HuH-7.5 (cell line): ENCODE data around the gene DLEC1.
A peak's percentile ranks its signal among the peaks of the same experiment; 100 is the strongest.

Experiments used
- DNase-seq: peaks from one replicate; pipeline ENCODE4 v3.0.0; 2011; ENCODE audit warnings: low spot score

Gene DLEC1

GRCh38 chr3:38137615-38138348, 98.8 kb downstream of the DLEC1 start:
- no peak for DNase-seq

DNA sequence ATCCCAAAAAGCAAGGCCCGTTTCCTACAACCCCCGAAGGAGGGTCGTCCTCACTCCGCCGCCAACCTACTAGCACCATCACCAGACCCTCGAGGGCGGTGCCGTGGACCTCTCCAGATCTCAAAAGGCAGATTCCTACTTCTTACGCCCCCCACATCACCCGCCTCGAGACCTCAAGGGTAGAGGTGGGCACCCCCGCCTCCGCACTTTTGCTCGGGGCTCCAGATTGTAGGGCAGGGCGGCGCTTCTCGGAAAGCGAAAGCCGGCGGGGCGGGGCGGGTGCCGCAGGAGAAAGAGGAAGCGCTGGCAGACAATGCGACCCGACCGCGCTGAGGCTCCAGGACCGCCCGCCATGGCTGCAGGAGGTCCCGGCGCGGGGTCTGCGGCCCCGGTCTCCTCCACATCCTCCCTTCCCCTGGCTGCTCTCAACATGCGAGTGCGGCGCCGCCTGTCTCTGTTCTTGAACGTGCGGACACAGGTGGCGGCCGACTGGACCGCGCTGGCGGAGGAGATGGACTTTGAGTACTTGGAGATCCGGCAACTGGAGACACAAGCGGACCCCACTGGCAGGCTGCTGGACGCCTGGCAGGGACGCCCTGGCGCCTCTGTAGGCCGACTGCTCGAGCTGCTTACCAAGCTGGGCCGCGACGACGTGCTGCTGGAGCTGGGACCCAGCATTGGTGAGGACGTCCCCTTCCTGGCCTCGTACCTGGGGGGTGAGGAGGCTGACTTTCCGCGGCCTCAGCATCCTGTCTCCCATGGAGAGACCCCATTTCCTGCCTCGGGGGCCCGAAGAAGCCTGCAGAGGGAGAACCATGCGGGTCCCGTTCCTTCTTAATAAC, 99.6 kb downstream of the DLEC1 start, which contains the start of gene MYD88:
Gene MYD88 (plus strand): TSS at position 313 of the 842 bp plus-strand sequence. CDS start 40 bp downstream, at position 353.
- DNase-seq = peak; percentile 51

DNA sequence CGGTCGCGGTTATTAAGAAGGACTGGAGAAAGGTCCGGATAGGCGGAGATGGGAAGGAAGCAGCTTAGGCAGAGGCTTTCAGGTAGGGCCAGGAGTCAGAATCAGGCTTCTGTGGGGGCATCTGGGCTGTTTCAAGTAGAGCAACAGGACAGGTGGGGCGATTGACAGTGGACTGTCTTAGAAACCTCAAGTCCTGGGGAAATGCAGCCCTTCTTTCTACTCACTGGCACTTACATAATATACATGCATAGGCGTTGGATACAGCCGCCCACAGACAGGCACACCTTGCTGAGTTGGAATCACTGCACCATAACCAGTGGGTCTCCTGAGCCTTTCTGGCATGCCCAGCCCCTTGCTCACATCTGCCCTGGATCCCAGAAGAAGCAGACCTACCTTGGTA, 100.2 kb downstream of the DLEC1 start:
- no peak for DNase-seq

DNA sequence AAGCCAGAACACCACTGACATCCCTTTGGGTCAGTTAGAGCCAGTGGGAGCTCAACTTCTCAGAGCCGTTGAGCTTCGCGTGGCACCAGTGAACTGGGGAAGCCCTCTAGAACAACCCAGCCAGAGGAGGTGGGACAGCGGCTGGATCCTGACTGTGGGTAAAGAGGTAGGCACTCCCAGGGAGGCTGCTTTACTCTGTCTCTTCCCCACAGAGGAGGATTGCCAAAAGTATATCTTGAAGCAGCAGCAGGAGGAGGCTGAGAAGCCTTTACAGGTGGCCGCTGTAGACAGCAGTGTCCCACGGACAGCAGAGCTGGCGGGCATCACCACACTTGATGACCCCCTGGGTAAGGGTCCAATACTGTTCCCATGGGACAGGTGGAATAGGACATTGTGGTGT, 100.6 kb downstream of the DLEC1 start:
- no peak for DNase-seq

- DNase-seq = no peak
These were observed 101.5 kb downstream of the DLEC1 start for GRCh38 chr3:38140326-38141172.

DNA sequence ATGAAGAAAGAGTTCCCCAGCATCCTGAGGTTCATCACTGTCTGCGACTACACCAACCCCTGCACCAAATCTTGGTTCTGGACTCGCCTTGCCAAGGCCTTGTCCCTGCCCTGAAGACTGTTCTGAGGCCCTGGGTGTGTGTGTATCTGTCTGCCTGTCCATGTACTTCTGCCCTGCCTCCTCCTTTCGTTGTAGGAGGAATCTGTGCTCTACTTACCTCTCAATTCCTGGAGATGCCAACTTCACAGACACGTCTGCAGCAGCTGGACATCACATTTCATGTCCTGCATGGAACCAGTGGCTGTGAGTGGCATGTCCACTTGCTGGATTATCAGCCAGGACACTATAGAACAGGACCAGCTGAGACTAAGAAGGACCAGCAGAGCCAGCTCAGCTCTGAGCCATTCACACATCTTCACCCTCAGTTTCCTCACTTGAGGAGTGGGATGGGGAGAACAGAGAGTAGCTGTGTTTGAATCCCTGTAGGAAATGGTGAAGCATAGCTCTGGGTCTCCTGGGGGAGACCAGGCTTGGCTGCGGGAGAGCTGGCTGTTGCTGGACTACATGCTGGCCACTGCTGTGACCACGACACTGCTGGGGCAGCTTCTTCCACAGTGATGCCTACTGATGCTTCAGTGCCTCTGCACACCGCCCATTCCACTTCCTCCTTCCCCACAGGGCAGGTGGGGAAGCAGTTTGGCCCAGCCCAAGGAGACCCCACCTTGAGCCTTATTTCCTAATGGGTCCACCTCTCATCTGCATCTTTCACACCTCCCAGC, 102.4 kb downstream of the DLEC1 start:
- no peak for DNase-seq

DNA sequence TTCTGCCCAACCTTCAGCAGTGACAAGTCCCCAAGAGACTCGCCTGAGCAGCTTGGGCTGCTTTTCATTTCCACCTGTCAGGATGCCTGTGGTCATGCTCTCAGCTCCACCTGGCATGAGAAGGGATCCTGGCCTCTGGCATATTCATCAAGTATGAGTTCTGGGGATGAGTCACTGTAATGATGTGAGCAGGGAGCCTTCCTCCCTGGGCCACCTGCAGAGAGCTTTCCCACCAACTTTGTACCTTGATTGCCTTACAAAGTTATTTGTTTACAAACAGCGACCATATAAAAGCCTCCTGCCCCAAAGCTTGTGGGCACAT, 102.9 kb downstream of the DLEC1 start:
- no peak for DNase-seq

- DNase-seq = no peak
These were observed 104.0 kb downstream of the DLEC1 start for GRCh38 chr3:38142959-38143358.

DNA sequence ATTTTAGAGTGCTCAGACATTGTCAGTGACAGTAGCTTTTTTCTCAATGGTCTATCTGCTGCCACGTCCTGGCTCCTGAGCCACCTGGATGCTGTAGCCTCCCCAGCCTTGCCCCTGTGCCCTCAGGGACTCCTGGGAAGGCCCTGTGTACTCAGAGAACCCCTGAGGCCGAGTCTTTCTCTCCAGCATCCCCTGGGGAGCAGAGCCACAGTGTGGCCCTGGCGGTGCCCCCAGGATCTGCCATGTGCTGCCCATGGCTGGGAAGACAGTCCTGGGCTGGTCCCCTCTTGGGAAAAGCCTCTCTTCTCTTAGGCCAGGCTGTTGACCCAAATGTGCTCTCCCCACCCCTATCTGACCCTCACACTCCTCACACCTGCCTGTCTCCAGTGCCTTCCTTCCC, 104.5 kb downstream of the DLEC1 start:
- DNase-seq = no peak

DNA sequence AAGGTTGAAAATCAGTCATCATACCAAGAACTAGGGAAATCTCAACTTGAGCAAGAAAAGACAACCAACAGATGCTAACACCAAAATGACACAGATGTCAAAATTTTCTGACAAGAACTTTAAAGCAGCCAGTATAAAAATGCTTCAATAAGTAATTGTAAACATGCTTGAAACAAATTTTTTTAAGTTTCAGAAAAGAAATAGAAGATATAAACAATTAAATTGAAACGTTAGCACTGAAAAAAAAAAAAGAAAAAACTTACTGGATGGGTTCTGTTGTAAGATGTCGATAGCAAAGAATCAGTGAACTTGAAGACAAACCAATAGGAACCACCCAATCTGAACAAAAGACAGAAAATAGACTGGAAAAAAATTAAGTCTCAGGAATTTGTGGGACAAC, 107.5 kb downstream of the DLEC1 start:
- DNase-seq = no peak

DNA sequence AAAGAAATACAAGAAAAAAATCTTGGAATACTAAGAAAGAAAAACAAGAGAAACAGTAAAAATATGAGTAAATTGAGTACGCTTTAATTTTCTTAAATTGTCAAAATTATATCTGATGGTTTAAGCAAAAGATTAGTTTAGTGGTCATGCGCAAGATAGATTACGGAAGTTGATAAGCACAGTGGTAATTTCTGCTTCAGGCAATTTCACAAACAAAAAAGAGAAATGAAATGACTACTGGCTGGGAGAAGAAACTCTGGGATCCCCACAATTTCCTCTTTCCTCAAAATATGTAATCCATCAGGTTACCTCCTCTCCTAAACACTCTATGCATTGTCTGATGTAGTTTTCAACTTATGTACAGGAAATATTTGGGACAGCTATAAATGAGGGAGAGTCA, 108.4 kb downstream of the DLEC1 start:
- no peak for DNase-seq

DNA sequence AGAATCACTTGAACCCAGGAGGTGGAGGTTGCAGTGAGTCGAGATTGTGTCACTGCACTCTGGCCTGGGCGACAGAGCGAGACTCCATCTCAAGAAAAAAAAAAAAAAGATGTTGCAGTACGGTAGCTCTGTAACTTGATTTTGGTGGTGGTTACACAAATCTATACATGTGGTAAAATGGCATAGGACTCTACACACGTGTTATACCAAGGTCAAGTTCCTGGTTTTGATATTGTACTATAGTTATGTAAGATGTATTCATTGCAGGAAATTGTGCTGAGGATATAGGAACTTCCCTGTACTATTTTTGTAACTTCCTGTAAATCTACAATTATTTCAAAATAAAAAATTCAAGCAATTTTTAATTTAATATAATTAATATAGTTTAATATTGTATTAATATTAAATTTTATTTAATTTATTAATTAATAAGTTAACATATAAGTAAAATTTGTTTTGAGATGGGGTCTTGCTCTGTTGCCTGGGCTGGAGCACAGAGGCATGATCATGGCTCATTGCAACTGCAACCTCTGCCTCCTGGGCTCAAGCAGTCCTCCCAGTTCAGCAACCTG, 109.4 kb downstream of the DLEC1 start:
- no peak for DNase-seq

GRCh38 chr3:38149708-38150107, 110.7 kb downstream of the DLEC1 start:
- no peak for DNase-seq

DNA sequence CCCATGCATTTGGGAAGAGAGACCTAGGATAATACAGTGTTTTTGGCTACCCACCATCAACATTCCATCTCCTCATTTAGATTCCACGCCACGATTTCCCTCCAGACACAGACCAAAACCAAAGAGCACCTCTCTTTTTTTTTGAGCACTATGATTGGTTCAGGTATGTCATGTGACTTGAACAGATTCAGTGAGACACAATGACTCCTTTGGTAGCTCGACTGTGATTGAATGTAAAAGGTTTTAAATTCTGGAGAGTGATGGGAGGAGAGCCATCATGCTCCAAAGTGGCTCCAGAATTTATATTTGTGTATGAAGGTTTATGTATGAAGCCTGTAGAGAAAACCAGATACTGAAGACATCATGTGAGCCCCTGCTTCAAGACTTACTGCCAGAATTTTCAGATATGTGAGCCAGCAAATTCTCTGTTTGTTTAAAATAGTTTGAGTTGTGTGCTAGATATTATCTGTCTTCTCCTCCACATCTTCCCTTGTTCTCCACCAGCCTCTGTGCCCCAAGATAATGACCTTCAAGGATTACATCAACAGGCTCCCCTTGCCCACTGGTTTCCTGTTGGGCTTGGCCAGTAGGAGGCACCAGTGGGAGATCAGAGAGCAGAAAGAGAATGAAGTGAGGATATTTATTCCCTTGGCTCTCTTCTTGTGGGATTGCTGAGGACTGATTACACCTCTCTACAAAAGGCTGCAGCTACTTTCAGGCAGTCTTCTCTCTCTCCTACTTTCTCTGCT, 111.9 kb downstream of the DLEC1 start:
- no peak for DNase-seq

DNA sequence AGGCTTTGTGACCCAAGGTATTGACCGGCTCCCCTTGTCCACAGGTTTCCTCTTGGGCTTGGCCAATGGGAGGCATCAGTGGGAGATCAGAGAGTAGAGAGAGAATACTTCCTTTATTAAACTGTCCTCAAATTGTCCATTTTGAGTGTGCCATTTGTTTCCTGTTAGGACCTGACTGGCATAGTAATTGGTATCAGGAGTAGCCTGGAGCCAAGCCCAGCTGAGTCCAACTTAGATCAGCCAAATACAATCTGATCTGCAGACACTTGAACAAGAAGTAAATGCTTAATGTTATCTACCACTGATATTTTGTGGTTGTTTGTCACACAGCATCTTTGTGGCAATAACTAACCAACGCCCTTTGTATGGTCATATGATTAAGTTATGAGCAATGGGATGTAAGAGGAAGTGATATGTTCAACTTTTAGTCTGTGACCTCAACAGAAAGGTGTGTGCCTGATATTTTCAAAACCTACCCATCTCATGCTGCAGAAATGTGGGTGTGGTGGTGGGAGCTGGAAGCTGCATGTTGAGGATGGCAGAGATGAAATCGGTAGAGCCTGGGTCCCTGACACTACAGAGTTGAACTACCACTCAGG, 112.8 kb downstream of the DLEC1 start:
- DNase-seq = no peak

DNA sequence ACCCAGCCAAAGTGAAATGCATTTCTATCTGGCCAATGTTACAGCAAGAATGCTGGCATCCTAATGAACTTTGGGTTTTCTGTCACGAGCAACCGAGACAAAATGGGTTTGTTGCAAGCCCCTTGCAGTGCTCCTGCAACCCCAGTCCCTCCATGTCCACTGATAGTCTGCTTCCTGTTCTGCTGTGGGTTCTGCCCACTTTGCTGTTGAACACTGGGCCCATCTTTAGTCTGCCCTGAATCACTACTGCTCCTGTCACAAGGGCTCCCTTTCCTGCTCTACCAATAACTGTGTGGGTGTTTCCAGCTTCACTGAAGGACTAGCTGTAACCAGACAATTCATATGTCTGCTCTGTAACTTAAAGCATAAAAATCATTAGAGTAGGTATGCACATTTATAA, 113.6 kb downstream of the DLEC1 start:
- DNase-seq = no peak

- no peak for DNase-seq
These were observed 114.2 kb downstream of the DLEC1 start for GRCh38 chr3:38153221-38153620.

GRCh38 chr3:38154033-38154494, 115.1 kb downstream of the DLEC1 start:
- no peak for DNase-seq

- no peak for DNase-seq
These were observed 115.7 kb downstream of the DLEC1 start for GRCh38 chr3:38154625-38155255.

DNA sequence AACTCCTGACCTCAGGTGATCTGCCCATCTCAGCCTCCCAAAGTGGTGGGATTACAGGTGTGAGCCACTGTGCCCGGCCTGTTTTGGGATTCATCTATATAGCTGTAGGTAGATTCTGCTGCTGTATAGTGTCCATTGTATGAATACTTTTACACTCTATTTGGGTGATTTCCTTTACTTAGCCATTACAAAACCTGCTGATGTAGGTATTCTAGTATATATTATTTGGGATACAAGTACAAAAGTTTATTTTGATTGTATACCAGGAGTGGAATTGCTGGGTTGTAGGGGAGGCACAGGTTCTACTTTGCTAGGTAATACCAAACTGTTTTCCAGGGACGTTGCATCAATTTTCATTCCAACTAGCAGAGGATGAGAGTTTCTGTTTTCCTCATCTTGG, 116.8 kb downstream of the DLEC1 start:
- DNase-seq = no peak
